ENCODE results near the gene PITX1. TPM values are rescaled to one million over a fixed set of nuclear protein-coding genes. Genes with fewer than 3 reads are reported as not detected.

Gene PITX1
- total RNA-seq, 1 donor from 2014 or later = 23.8 TPM

DNA sequence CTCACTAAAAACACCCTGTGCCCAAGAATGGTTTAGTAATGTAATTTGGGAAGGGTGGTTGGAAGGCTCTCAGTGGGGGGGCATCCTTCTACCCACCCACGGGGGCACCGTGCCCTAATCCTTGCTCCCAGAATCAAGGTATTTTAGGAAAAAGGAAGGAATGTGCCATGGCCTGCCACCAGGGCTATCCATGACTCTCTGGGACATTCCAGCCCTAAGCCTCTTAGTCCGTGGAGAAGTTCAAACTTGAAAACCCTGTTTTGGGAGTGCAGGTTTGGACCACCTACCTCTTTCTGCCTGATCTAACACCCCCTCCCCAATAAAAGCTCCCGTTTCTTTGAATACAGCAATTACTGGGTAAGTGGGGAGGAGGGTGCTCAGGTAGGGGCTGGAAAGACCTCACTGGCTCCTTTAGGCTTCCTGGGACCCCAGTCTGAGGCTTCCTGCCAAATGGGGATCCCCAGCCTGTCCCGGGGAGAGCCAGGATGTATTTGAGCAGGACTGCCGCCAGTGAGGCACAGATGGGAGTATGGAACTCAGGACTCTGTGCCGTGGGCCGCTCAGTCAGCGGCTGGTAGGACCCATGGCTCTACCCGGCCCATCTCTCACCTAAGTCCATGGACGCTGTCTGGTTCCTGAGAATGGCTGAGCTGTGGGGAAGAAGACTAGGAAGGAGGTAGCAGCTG, 3.6 kb upstream of the PITX1 start:
- no peaks in the 10 kb centered on the region for H3K9me3 ChIP-seq
- TF ChIP-seq, protein P1, sequence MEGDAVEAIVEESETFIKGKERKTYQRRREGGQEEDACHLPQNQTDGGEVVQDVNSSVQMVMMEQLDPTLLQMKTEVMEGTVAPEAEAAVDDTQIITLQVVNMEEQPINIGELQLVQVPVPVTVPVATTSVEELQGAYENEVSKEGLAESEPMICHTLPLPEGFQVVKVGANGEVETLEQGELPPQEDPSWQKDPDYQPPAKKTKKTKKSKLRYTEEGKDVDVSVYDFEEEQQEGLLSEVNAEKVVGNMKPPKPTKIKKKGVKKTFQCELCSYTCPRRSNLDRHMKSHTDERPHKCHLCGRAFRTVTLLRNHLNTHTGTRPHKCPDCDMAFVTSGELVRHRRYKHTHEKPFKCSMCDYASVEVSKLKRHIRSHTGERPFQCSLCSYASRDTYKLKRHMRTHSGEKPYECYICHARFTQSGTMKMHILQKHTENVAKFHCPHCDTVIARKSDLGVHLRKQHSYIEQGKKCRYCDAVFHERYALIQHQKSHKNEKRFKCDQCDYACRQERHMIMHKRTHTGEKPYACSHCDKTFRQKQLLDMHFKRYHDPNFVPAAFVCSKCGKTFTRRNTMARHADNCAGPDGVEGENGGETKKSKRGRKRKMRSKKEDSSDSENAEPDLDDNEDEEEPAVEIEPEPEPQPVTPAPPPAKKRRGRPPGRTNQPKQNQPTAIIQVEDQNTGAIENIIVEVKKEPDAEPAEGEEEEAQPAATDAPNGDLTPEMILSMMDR (IDR thresholded peaks at IDR 0.05) = no peak
- peaks cover 29% of the 10 kb centered on the region for H3K27me3 ChIP-seq
- no peaks in the 10 kb centered on the region for H3K36me3 ChIP-seq
- no peak for DNase-seq (ENCODE audit: low spot score in 2 of 2)
- no peak overlapping the region for H3K4me3 ChIP-seq
- intact Hi-C loops (cut with DNase I) = no loop called here
- no peak overlapping the region for H3K27ac ChIP-seq
- peaks cover 11 to 16% of the 10 kb centered on the region in 2 donors for H3K4me1 ChIP-seq

DNA sequence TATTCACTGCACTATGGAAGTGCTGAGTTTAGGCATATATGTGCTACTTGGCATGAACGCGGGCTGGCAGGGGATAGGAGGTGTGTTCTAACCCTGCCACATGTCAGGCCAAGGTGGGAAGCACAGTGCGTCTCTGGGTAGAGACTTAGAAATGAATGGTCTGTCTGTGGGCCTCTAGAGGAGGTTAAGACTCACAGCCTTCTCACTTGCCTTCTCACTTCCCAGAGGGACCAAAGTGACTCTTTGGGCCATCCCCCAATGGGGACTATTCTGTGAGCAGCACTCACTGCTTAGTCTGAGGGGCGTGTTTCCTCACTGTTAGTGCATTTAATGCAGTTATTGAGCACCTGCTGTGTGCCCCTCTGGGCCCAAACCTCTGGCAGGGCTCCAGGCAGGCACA, 2.4 kb upstream of the PITX1 start:
- intact Hi-C loops (cut with DNase I) = no loop called here
- TF ChIP-seq, protein P1 (IDR thresholded peaks at IDR 0.05) = no peak
- DNase-seq (ENCODE audit: low spot score in 2 of 2) = no peak
- Histone ChIP-seq H3K9me3 (no peaks in the 10 kb centered on the region), H3K27me3 (peaks cover 37% of the 10 kb centered on the region), H3K27ac (no peak overlapping the region), H3K4me3 (no peak overlapping the region), H3K36me3 (no peaks in the 10 kb centered on the region), H3K4me1 (peaks cover 16 to 19% of the 10 kb centered on the region in 2 donors)

DNA sequence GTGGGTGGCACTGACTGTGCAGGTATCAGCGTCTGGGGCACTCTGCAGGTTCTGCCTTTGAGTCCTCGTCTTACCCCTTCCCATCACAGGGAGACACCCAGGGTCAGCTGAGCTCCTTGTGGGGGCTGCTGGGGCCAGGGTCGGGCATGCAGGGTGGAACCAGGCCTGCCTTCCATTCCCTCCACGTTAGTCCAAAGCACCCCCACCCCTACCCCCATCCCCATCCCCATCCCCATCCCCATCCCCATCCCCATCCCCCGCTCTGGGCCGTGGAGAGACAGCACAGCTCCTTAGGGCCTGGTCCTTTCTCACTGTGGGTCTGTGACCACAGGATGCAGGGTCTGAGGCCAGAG, 1.6 kb upstream of the PITX1 start:
- Histone ChIP-seq H3K27ac (no peak overlapping the region), H3K9me3 (no peaks in the 10 kb centered on the region), H3K27me3 (peaks cover 44% of the 10 kb centered on the region), H3K36me3 (no peaks in the 10 kb centered on the region), H3K4me1 (peaks cover 22 to 23% of the 10 kb centered on the region in 2 donors), H3K4me3 (no peak overlapping the region)
- intact Hi-C loops (cut with DNase I) = no loop called here
- TF ChIP-seq, protein P1 (IDR thresholded peaks at IDR 0.05) = no peak
- DNase-seq (ENCODE audit: low spot score in 2 of 2) = no peak

DNA sequence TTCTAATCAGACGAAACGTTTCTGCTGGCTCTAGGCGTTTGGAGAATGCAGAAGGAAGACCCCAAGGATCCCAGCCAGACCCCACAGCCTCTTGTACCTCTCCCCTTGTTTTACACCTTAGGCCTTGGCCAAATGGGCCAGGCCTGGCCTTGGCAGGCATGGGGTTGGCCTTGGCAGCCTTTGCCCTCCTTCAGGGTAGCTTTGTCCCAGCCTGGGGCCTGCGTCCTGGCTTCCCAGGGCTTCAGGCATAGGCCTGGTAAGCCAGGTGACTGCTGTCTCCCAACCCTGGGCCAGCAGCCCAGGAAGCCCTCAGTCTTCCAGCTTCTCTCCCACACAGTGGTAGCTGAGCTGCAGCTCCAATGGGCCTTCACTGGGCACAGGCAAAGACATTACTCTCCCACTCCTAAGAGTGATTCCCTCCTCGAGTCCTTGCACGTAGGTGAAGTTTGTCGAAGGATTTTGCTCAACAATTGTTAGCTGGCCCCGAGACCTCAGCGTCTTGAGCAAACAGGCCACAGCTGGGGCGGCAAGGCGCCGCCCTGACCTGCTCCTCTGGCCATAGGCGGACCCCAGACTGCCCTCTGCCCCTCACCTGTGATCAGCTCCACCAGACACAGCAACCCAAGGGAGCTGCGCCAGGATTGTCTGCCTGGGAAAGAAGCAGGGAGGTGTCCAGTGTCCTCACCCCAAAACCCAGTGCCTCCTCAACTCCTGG, 1.1 kb upstream of the PITX1 start:
- no peak overlapping the region for H3K27ac ChIP-seq
- no peaks in the 10 kb centered on the region for H3K9me3 ChIP-seq
- no peak for DNase-seq (ENCODE audit: low spot score in 2 of 2)
- no peaks in the 10 kb centered on the region for H3K36me3 ChIP-seq
- intact Hi-C loops (cut with DNase I) = loop anchor here (1.0 kb wide), 1 partner anchor 156 kb away; no protein-coding TSS in a partner anchor
- H3K4me1 ChIP-seq = peaks cover 22 to 25% of the 10 kb centered on the region in 2 donors
- H3K27me3 ChIP-seq = peaks cover 43% of the 10 kb centered on the region
- TF ChIP-seq, protein P1 (IDR thresholded peaks at IDR 0.05) = no peak
- peak overlapping the region in 1 of 2 donors; percentile 73 for H3K4me3 ChIP-seq

DNA sequence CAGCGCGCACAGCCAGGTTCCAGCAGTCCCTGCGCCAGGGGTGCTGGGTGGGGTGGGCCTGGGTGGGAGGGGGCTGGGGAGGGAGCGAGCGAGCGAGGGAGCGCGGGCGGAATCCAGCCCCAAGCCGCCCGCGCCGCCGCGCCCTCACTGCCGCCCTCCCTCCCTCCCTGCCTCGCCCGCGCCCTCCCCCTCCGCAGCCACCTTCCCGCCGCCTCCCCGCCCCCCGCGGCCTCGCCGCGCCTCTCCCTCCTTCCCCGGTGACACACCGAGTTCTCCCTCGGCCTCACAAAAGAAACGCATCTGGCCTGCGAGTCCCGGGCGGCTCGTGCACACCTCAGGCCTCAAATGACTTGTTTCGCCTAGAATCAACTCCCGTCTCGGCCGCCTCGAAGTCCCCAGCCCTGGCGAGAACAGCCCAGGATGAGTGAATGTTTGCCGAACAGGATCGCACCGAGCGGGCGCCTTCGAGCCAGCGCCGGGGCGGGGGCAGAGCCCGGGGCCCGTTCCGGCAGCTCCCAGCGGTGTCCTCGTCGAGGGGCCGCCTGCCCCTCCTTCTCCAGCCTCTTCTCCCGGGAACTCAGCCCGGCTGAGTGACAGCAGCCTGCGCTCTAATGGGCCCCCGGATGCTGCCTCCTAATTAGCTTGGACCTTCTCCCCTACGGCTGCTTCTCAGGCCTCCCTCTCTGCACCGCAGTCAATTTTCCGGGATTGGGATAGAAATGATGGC, 371 bp upstream of the PITX1 start:
- Histone ChIP-seq H3K27me3 (peaks cover 36% of the 10 kb centered on the region), H3K4me3 (peak overlapping the region; percentile 51 to 73), H3K36me3 (no peaks in the 10 kb centered on the region), H3K27ac (no peak overlapping the region), H3K9me3 (no peaks in the 10 kb centered on the region), H3K4me1 (peaks cover 16 to 22% of the 10 kb centered on the region in 2 donors)
- DNase-seq (ENCODE audit: low spot score in 2 of 2) = no peak
- TF ChIP-seq, protein P1 (IDR thresholded peaks at IDR 0.05) = no peak
- intact Hi-C loops (cut with DNase I) = loop anchor here (1.0 kb wide), 1 partner anchor 157 kb away; no protein-coding TSS in a partner anchor

Data from ascending aorta (tissue), 2 donors.